K562 (cell line): Measurements from ENCODE around the gene BCAS2. TPM values are rescaled to one million over a fixed set of nuclear protein-coding genes. Genes with fewer than 3 reads are reported as not detected.

Experiments
- ATAC-seq: fragments of 200-7000 bp; cut with Tn5 transposase; 3 replicates; pipeline ENCODE4 v1.9.1; 2020; ENCODE audit warnings: moderate library complexity
- BruUV-seq: library from RNA; stranded (reverse); fragments of 400-500 nt; replicated peaks from 2 replicates; lab custom pipeline; 2021; lab: Mats Ljungman, UMichigan
- CTCF ChIA-PET: fragments of 300-600 bp; formaldehyde crosslinking; extraction: SDS; loops from one replicate; lab custom pipeline; 2021; ENCODE audit warnings: low intra/inter-chr PET ratio; lab: Yijun Ruan, JAX
- POLR2A ChIA-PET: fragments of 300-600, 350-650 bp; sonication (Branson Sonifier 250); formaldehyde crosslinking; extraction: SDS; loops from one replicate; lab custom pipeline; 2021; ENCODE audit warnings: antibody characterized with exemption, inconsistent platforms; lab: Yijun Ruan, JAX
- DNase-seq, 4 experiments: peaks; one replicate each; pipeline versions ENCODE4 v3.0.0 to v3.0.0-alpha.2; 2011 to 2018; ENCODE audit warnings: low spot score in 3 of 4, mixed read lengths in 3 of 4; ENCODE audit errors: extremely low read depth in 1 of 4
- FAIRE-seq: peaks from 2 replicates; lab custom pipeline; 2011; peaks lifted over from hg19 to GRCh38; lab: Jason Lieb, UNC
- H2AFZ ChIP-seq: 2 replicates; pipeline ENCODE4 v1.6.0; 2011; ENCODE audit warnings: low read depth, low read length, control low read depth, inconsistent platforms
- H3K27ac ChIP-seq: fragments of 200-600 bp; 3 replicates; pipeline ENCODE4 v1.8.0; 2011; ENCODE audit warnings: low read depth, mild to moderate bottlenecking, control low read depth, inconsistent platforms, low read length, moderate library complexity, mixed read lengths; ENCODE audit errors: extremely low read depth
- H3K27me3 ChIP-seq, 2 experiments: fragments of 300-600 bp in 1 of 2; 2 replicates in 1 of 2; 3 replicates in 1 of 2; pipeline versions ENCODE4 v1.6.0 to v1.8.0; 2011; ENCODE audit warnings: inconsistent platforms in 2 of 2, low read length in 2 of 2, mild to moderate bottlenecking in 1 of 2, mixed read lengths in 1 of 2, moderate library complexity in 1 of 2; ENCODE audit not compliant: control insufficient read depth in 2 of 2, insufficient read depth in 2 of 2
- H3K36me3 ChIP-seq: fragments of 300-600 bp; 3 replicates; pipeline ENCODE4 v1.8.0; 2011; ENCODE audit warnings: mild to moderate bottlenecking, low read length, inconsistent platforms; ENCODE audit not compliant: control insufficient read depth, insufficient read depth
- H3K4me1 ChIP-seq, 2 experiments: fragments of 200-600 bp in 1 of 2; replicated peaks in 1 of 2; 2 replicates in 1 of 2; 3 replicates in 1 of 2; pipeline versions ENCODE4 v1.5.1 to v1.8.0; 2011; ENCODE audit warnings: inconsistent platforms in 2 of 2, low read length in 2 of 2, mild to moderate bottlenecking in 1 of 2, mixed read lengths in 1 of 2, moderate library complexity in 1 of 2; ENCODE audit not compliant: control insufficient read depth in 2 of 2, insufficient read depth in 2 of 2
- H3K4me2 ChIP-seq: 2 replicates; pipeline ENCODE4 v1.6.1; 2011; ENCODE audit warnings: low read length, control low read depth, inconsistent platforms, mixed read lengths; ENCODE audit not compliant: insufficient read depth
- H3K4me3 ChIP-seq: fragments of 200-600 bp; sonication (generic), shearing (Covaris generic); 2 replicates; pipeline ENCODE4 v1.5.1; 2016; ENCODE audit warnings: control low read depth, inconsistent platforms
- H3K79me2 ChIP-seq: fragments of 200-600 bp; 3 replicates; pipeline ENCODE4 v1.8.0; 2011; ENCODE audit warnings: low read length, inconsistent platforms; ENCODE audit not compliant: control insufficient read depth, insufficient read depth
- H3K9ac ChIP-seq, 2 experiments: 2 replicates each; pipeline versions ENCODE4 v1.6.0 to v1.6.1; 2011; ENCODE audit warnings: low read depth in 2 of 2, low read length in 2 of 2, control low read depth in 1 of 2, inconsistent platforms in 1 of 2, mild to moderate bottlenecking in 1 of 2, mixed read lengths in 1 of 2; ENCODE audit not compliant: insufficient read depth in 1 of 2
- H3K9me1 ChIP-seq: one replicate; pipeline ENCODE4 v1.6.0; 2011; ENCODE audit warnings: inconsistent platforms, mild to moderate bottlenecking, low read length, moderate library complexity; ENCODE audit not compliant: control insufficient read depth, insufficient read depth
- H3K9me3 ChIP-seq: replicated peaks from 2 replicates; pipeline ENCODE4 v1.5.1; 2011; ENCODE audit warnings: low read depth, low read length, inconsistent platforms; ENCODE audit not compliant: control insufficient read depth, insufficient read depth
- H4K20me1 ChIP-seq: replicated peaks from 2 replicates; pipeline ENCODE4 v1.6.1; 2011; ENCODE audit warnings: low read length, inconsistent platforms, mixed read lengths; ENCODE audit not compliant: control insufficient read depth, insufficient read depth
- ATF1 ChIP-seq, 2 experiments: fragments of 450-650 bp in 1 of 2; IDR thresholded peaks; 2 replicates each; pipeline ENCODE4 v1.6.1; 2016; ENCODE audit warnings: missing compliant biosample characterization in 1 of 2, missing genetic modification characterization in 1 of 2
- EHMT2 ChIP-seq: fragments of 450-650 bp; IDR thresholded peaks from 2 replicates; pipeline ENCODE4 v1.6.1; 2018; ENCODE audit warnings: antibody characterized with exemption
- KAT8 ChIP-seq: fragments of 450-650 bp; IDR thresholded peaks from 2 replicates; pipeline ENCODE4 v1.6.1; 2016; ENCODE audit warnings: low read depth, mild to moderate bottlenecking
- SETDB1 ChIP-seq: IDR thresholded peaks from one replicate; pipeline ENCODE4 v1.6.1; 2012; ENCODE audit warnings: low read length, control low read depth, inconsistent platforms
- TEAD4 ChIP-seq, 2 experiments: sonication (generic) in 1 of 2; formaldehyde crosslinking in 1 of 2; IDR thresholded peaks; 2 replicates each; pipeline versions ENCODE4 v1.6.1 to v1.8.0; 2012 to 2022; ENCODE audit warnings: borderline replicate concordance in 1 of 2, inconsistent platforms in 1 of 2, low read length in 1 of 2, mild to moderate bottlenecking in 1 of 2, missing genetic modification reagents in 1 of 2
- XRCC4 ChIP-seq: IDR thresholded peaks from one replicate; pipeline ENCODE4 v1.6.1; 2011; ENCODE audit not compliant: insufficient read depth, insufficient read length; ENCODE audit errors: extremely low read depth
- ZNF586 ChIP-seq: fragments of 450-650 bp; formaldehyde crosslinking; conservative IDR thresholded peaks from 2 replicates; pipeline ENCODE4 v1.4.0; 2020; ENCODE audit warnings: mild to moderate bottlenecking, moderate library complexity
- WGBS: fragments of 100-300 bp; shearing (Covaris generic); methylation state at CpG from one replicate; pipeline ENCODE4 v1.1.6; 2016; ENCODE audit warnings: low coverage, mixed read lengths; ENCODE audit not compliant: insufficient coverage; ENCODE audit errors: missing lambda C conversion rate; 5-methylcytosine and 5-hydroxymethylcytosine counted together
- in situ Hi-C: fragments of 300-500 bp; cut with MboI; formaldehyde crosslinking; loops from 4 replicates; pipeline ENCODE4 v1.15.0; 2018; ENCODE audit warnings: inconsistent platforms, mixed read lengths
- intact Hi-C: fragments of 100-400 bp; cut with micrococcal nuclease; formaldehyde crosslinking; loops from 2 replicates; pipeline ENCODE4 v1.14.2; 2022
- polyA plus RNA-seq, 8 experiments: library from polyadenylated mRNA; depleted of rRNA in 4 of 8; stranded (reverse) in 5 of 8; unstranded in 3 of 8; fragments of >200 nt; fragmentation: Nextera tagmentation in 2 of 8; fragmentation: Illumina TruSeq in 1 of 8; extraction: Ambion mirVana in 2 of 8; extraction: Trizol in 1 of 8; gene quantifications; 2 replicates each; pipeline versions ENCODE4 v1.2.1 to v1.2.3, GENCODE V29; 2011 to 2014; ENCODE audit warnings: inconsistent platforms in 1 of 8, missing spikeins in 1 of 8
- total RNA-seq, 7 experiments: library from RNA; depleted of rRNA in 6 of 7; stranded (reverse); fragments of >200 nt in 6 of 7; fragmentation: Illumina TruSeq in 2 of 7; extraction: Trizol in 2 of 7; gene quantifications; 2 replicates each; pipeline versions ENCODE4 v1.2.1 to v1.2.3, GENCODE V29; 2011 to 2021; ENCODE audit warnings: low replicate concordance in 1 of 7
- TF ChIP-seq, protein P1 (sequence below): fragments of 250-450 bp; sonication (Bioruptor Pico); IDR thresholded peaks from 2 replicates; pipeline ENCODE4 v1.4.0; 2020; ENCODE audit warnings: mild to moderate bottlenecking, moderate library complexity
- TF ChIP-seq, protein P2 (sequence below), 2 experiments: IDR thresholded peaks; 2 replicates each; pipeline ENCODE4 v1.6.1; 2011; ENCODE audit warnings: borderline replicate concordance in 1 of 2, control low read depth in 1 of 2, low read depth in 1 of 2, low read length in 1 of 2, mild to moderate bottlenecking in 1 of 2, mixed read lengths in 1 of 2, moderate library complexity in 1 of 2; ENCODE audit not compliant: insufficient read depth in 1 of 2, insufficient read length in 1 of 2, poor library complexity in 1 of 2, severe bottlenecking in 1 of 2; ENCODE audit errors: extremely low read depth in 1 of 2
- TF ChIP-seq, protein P3 (sequence below): fragments of 250-450 bp; sonication (Bioruptor Pico); IDR thresholded peaks from 2 replicates; pipeline ENCODE4 v1.5.0; 2021; ENCODE audit warnings: mild to moderate bottlenecking, moderate library complexity
- TF ChIP-seq, protein P4 (sequence below): fragments of 200-400 bp; formaldehyde crosslinking; IDR thresholded peaks from 2 replicates; pipeline ENCODE4 v1.6.1; 2017; ENCODE audit warnings: mild to moderate bottlenecking, low read depth, low read length, moderate library complexity

The BCAS2 gene
- total and polyA plus RNA-seq, 9 of the 15 experiments (the other 6 are each of a cell fraction or from before 2014, with no cell fraction given), result 59.3 to 183 (median 81.1) TPM

DNA sequence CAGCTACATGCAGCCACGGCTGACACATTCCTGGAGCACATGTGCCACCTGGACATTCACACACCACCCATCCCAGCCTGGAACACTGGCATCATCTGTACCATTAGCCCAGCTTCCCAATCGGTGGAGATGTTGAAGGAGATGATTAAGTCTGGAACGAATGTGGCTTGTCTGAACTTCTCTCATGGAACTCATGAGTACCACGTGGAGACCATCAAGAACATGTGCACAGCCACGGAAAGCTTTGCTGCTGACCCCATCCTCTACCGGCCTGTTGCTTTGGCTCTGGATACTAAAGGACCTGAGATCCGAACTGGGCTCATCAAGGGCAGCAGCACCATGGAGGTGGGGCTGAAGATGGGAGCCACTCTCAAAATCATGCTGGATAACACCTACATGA is 45.4 kb downstream of the BCAS2 start:
- ChIA-PET CTCF (no interaction called here), POLR2A (interaction anchor here (1.1 to 2.3 kb wide), 4 partner anchors 11 to 29 kb away, joined by 3 to 9 read pairs (median 4); no protein-coding TSS in a partner anchor)
- H4K20me1 ChIP-seq, result no peaks in the 10 kb centered on the region
- in situ Hi-C loops, result no loop called here
- H2AFZ ChIP-seq, result peak overlapping the region; percentile 82
- DNase-seq, result no peak
- H3K4me1 ChIP-seq, result no peaks in the 10 kb centered on the region
- no peak overlapping the region for H3K27ac ChIP-seq
- H3K9me1 ChIP-seq, result no peaks in the 10 kb centered on the region
- intact Hi-C loops, result no loop called here
- ATAC-seq, result no peak
- 24% methylated on average over 7 of the region's 7 CpGs for WGBS
- H3K4me2 ChIP-seq, result no peak overlapping the region
- H3K9me3 ChIP-seq, result no peaks in the 10 kb centered on the region
- BruUV-seq, result no TSS peak
- no peak overlapping the region for H3K9ac ChIP-seq
- no peak overlapping the region for H3K4me3 ChIP-seq
- H3K79me2 ChIP-seq, result no peaks in the 10 kb centered on the region
- H3K27me3 ChIP-seq, result no peaks in the 10 kb centered on the region
- FAIRE-seq, result no peak
- H3K36me3 ChIP-seq, result no peaks in the 10 kb centered on the region
- TF ChIP-seq, protein P1, sequence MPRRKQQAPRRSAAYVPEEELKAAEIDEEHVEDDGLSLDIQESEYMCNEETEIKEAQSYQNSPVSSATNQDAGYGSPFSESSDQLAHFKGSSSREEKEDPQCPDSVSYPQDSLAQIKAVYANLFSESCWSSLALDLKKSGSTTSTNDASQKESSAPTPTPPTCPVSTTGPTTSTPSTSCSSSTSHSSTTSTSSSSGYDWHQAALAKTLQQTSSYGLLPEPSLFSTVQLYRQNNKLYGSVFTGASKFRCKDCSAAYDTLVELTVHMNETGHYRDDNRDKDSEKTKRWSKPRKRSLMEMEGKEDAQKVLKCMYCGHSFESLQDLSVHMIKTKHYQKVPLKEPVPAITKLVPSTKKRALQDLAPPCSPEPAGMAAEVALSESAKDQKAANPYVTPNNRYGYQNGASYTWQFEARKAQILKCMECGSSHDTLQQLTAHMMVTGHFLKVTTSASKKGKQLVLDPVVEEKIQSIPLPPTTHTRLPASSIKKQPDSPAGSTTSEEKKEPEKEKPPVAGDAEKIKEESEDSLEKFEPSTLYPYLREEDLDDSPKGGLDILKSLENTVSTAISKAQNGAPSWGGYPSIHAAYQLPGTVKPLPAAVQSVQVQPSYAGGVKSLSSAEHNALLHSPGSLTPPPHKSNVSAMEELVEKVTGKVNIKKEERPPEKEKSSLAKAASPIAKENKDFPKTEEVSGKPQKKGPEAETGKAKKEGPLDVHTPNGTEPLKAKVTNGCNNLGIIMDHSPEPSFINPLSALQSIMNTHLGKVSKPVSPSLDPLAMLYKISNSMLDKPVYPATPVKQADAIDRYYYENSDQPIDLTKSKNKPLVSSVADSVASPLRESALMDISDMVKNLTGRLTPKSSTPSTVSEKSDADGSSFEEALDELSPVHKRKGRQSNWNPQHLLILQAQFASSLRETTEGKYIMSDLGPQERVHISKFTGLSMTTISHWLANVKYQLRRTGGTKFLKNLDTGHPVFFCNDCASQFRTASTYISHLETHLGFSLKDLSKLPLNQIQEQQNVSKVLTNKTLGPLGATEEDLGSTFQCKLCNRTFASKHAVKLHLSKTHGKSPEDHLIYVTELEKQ (CRISPR knock-in tag), result no peak
- TF ChIP-seq ATF1 (CRISPR knock-in tag; IDR thresholded peaks at IDR 0.05) (no peak), ATF1 (tag; IDR thresholded peaks at IDR 0.05) (no peak), XRCC4 (no peak), KAT8 (no peak), EHMT2 (no peak), ZNF586 (no peak), TEAD4 (IDR thresholded peaks at IDR 0.05; ENCODE audit: low read length) (no peak), TEAD4 (CRISPR knock-in tag; IDR thresholded peaks at IDR 0.05; ENCODE audit: borderline replicate concordance) (peak; percentile 20; the same call in 1 of the 2 replicates), SETDB1 (no peak)
- TF ChIP-seq, protein P2, sequence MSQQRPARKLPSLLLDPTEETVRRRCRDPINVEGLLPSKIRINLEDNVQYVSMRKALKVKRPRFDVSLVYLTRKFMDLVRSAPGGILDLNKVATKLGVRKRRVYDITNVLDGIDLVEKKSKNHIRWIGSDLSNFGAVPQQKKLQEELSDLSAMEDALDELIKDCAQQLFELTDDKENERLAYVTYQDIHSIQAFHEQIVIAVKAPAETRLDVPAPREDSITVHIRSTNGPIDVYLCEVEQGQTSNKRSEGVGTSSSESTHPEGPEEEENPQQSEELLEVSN (IDR thresholded peaks at IDR 0.05; ENCODE audit: borderline replicate concordance in 1 of 2, extremely low read depth in 1 of 2, insufficient read depth in 1 of 2, insufficient read length in 1 of 2, low read depth in 1 of 2, low read length in 1 of 2, poor library complexity in 1 of 2, severe bottlenecking in 1 of 2), result peak in 1 of 2 experiments; percentile 14
- TF ChIP-seq, protein P3, sequence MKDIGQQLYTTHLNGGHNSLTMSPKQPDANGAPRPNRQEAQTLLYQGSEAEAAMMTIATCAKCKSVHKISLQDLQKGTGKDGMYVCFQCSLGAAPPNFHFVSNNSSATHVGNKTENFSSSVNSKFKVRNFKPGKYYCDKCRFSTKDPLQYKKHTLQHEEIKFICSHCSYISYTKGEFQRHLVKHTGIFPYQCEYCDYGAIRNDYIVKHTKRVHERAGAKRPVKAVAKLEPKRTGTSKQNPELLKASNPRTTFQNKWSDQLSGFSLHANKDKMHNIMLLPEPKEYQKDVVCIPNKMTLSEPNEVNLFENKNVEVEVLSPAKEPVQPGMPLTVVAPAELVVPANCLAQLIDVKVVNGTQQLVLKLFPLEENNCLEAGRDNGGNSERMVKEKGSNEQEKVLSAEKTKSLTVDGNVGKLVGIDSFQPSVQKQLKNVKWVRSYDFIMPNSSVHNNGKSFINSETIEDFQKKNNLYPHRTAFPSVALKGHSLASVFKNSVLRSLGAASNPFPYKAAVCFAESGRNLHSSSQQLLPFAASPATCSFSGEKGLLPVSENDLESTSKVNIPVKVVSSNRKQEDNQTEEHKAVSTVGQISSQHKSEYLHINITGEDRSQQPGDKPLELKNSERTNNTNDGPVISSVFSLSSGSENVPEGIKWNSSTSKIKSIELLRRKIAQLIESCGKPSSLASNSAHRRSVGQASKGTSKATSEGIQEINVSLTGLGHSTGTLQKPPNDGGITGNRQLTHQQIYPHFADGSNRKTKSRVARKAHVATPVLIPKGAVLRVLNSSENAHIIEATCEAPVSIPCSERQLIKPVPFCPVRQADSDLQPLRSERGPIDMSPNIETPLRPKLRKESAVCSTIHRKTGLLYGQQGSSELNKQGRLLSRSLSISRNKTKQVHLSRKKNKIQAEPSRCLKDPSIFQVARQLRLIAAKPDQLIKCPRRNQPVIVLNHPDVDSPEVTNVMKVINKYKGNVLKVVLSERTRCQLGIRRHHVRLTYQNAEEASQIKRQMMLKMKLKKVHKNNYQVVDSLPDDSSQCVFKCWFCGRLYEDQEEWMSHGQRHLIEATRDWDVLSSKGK (CRISPR knock-in tag), result no peak
- TF ChIP-seq, protein P4, sequence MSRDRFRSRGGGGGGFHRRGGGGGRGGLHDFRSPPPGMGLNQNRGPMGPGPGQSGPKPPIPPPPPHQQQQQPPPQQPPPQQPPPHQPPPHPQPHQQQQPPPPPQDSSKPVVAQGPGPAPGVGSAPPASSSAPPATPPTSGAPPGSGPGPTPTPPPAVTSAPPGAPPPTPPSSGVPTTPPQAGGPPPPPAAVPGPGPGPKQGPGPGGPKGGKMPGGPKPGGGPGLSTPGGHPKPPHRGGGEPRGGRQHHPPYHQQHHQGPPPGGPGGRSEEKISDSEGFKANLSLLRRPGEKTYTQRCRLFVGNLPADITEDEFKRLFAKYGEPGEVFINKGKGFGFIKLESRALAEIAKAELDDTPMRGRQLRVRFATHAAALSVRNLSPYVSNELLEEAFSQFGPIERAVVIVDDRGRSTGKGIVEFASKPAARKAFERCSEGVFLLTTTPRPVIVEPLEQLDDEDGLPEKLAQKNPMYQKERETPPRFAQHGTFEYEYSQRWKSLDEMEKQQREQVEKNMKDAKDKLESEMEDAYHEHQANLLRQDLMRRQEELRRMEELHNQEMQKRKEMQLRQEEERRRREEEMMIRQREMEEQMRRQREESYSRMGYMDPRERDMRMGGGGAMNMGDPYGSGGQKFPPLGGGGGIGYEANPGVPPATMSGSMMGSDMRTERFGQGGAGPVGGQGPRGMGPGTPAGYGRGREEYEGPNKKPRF, result no peak
